DOHH2 (cell line): ENCODE results near the gene FILIP1.

Source experiments
- CTCF ChIP-seq: fragments of 200-600 bp; sonication (generic); IDR thresholded peaks from one replicate; pipeline ENCODE4 v1.5.1; 2014; ENCODE audit warnings: antibody characterized with exemption, mild to moderate bottlenecking, low read depth, low read length; ENCODE audit not compliant: poor library complexity, severe bottlenecking
- EZH2phosphoT487 ChIP-seq: fragments of 200-600 bp; sonication (generic); IDR thresholded peaks from 2 replicates; pipeline ENCODE4 v1.6.1; 2017; ENCODE audit warnings: borderline replicate concordance, mild to moderate bottlenecking, antibody characterized with exemption, low read length, moderate library complexity, mixed read lengths

- no peak for TF ChIP-seq CTCF
- no peak for TF ChIP-seq EZH2phosphoT487
Measured at GRCh38 chr6:75287424-75287823, 206.2 kb downstream of the FILIP1 start.
